Naive thymus-derived CD8-positive, alpha-beta T cell (primary cell): Measurements from ENCODE around the gene MGAT2. TPM values are rescaled to one million over a fixed set of nuclear protein-coding genes. Genes with fewer than 3 reads are reported as not detected.
"Not testable (repeated sequence)": the region's sequence is repeated elsewhere in the genome, so short reads cannot be mapped to it uniquely, and the experiment has no call there.

Source experiments
- ATAC-seq, 2 donors: fragments of 150-1000 bp; cut with Tn5 transposase in 1 of 2; sonication (Bioruptor Pico), chemical (Tn5 transposase) in 1 of 2; 1 replicate in 1 of 2; 2 replicates in 1 of 2; pipeline ENCODE4 v1.10.0; 2021; ENCODE audit warnings: mild to moderate bottlenecking in 2 of 2, moderate library complexity in 2 of 2
- POLR2A ChIA-PET: fragments of 350-600 bp; sonication (Branson Sonifier 250); formaldehyde crosslinking; loops from one replicate; lab custom pipeline; 2021; ENCODE audit warnings: antibody characterized with exemption; lab: Charles Lee
- DNase-seq, 10 donors: peaks; one replicate each; pipeline versions ENCODE4 v3.0.0 to v3.0.0-alpha.2; 2020 to 2022
- H3K27ac Mint-ChIP-seq, 10 donors: one replicate each; pipeline ENCODE4 v1.8.0; 2020 to 2022; ENCODE audit warnings: mild to moderate bottlenecking in 10 of 10, mixed read lengths in 10 of 10, moderate library complexity in 4 of 10, inconsistent platforms in 1 of 10
- H3K27me3 Mint-ChIP-seq, 5 donors: one replicate each; pipeline ENCODE4 v1.8.0; 2021 to 2022; ENCODE audit warnings: mixed read lengths in 5 of 5
- H3K36me3 Mint-ChIP-seq, 3 donors: one replicate each; pipeline ENCODE4 v1.8.0; 2020 to 2022; ENCODE audit warnings: mixed read lengths in 3 of 3, mild to moderate bottlenecking in 2 of 3, inconsistent platforms in 1 of 3
- H3K4me1 Mint-ChIP-seq, 4 donors: one replicate each; pipeline ENCODE4 v1.8.0; 2021 to 2022; ENCODE audit warnings: mixed read lengths in 4 of 4
- H3K4me3 Mint-ChIP-seq, 10 donors: one replicate each; pipeline ENCODE4 v1.8.0; 2020 to 2022; ENCODE audit warnings: mild to moderate bottlenecking in 10 of 10, mixed read lengths in 10 of 10, moderate library complexity in 6 of 10, inconsistent platforms in 1 of 10
- H3K9me3 Mint-ChIP-seq, 9 donors: one replicate each; pipeline ENCODE4 v1.8.0; 2020 to 2022; ENCODE audit warnings: mixed read lengths in 9 of 9, mild to moderate bottlenecking in 3 of 9, inconsistent platforms in 1 of 9, moderate library complexity in 1 of 9
- polyA plus RNA-seq, 3 donors: library from polyadenylated mRNA; unstranded; fragments of 300-500 nt; fragmentation: Illumina TruSeq; gene quantifications; one replicate each; pipeline ENCODE4 v1.2.3, GENCODE V29; 2021
- total RNA-seq, 8 experiments: library from RNA in 2 of 8; stranded (reverse) in 2 of 8; gene quantifications; one replicate each; pipeline ENCODE4 v1.2.3 and lab custom pipeline; 2021 to 2026

Gene MGAT2
- total and polyA plus RNA-seq, 5 experiments from 2014 or later = 15.8 to 26.9 (median 24.9) TPM

DNA sequence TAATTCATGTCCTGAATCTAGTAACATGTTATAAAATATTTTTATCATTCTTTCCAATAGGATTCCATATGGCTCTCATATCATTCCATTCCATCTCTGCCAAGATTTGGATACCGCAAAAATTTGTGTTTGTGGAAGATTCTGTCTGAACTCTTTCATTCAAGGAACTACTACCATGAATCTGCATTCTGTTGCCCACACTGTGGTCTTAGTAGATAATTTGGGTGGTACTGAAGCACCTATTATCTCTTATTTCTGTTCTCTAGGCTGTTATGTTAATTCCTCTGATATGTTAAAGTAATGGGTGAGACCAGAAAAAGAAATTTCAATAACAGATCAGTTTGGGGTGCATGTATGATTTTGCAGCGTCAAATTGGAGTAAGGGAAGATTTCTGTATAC, 6.4 kb upstream of the MGAT2 start:
- POLR2A ChIA-PET = interaction anchor here (1.5 kb wide), 1 partner anchor 27 kb away, joined by 5 read pairs; no protein-coding TSS in a partner anchor
- H3K27ac Mint-ChIP-seq = peak overlapping the region in 2 of 10 donors; percentile 5 to 82
- ATAC-seq (no peak), DNase-seq (no peak)
- H3K36me3 Mint-ChIP-seq = peaks cover 0 to 34% (median 6%) of the 10 kb centered on the region in 3 donors
- H3K27me3 Mint-ChIP-seq = no peaks in the 10 kb centered on the region
- no peaks in the 10 kb centered on the region for H3K9me3 Mint-ChIP-seq
- peaks cover 8 to 19% (median 18%) of the 10 kb centered on the region in 4 donors for H3K4me1 Mint-ChIP-seq
- no peak overlapping the region for H3K4me3 Mint-ChIP-seq

DNA sequence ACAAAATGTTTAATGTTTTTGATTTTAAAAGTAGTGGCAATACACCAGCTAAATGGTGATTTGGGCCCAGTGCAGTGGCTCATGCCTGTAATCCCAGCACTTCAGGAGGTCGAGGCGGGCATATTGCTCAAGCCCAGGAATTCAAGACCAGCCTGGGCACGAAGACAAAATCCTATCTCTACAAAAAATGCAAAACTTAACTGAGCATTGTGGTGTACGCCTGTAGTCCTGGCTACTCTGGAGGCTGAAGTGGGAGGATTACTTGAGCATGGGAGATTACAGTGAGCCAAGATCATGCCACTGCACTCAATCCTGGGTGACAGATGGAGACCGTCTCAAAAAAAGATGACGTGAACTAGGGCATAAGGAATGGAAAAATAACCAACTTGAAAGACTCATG, 4.8 kb upstream of the MGAT2 start:
- H3K4me1 Mint-ChIP-seq = peaks cover 10 to 28% (median 23%) of the 10 kb centered on the region in 4 donors
- H3K4me3 Mint-ChIP-seq = no peak overlapping the region
- peak overlapping the region in 3 of 10 donors; percentile 38 to 84 (median 41) for H3K27ac Mint-ChIP-seq
- peaks cover 0 to 38% (median 6%) of the 10 kb centered on the region in 3 donors for H3K36me3 Mint-ChIP-seq
- no peaks in the 10 kb centered on the region for H3K27me3 Mint-ChIP-seq
- DNase-seq (no peak), ATAC-seq (no peak)
- POLR2A ChIA-PET = interaction anchor here (1.5 kb wide), 1 partner anchor 29 kb away, joined by 5 read pairs; no protein-coding TSS in a partner anchor
- H3K9me3 Mint-ChIP-seq = no peaks in the 10 kb centered on the region

DNA sequence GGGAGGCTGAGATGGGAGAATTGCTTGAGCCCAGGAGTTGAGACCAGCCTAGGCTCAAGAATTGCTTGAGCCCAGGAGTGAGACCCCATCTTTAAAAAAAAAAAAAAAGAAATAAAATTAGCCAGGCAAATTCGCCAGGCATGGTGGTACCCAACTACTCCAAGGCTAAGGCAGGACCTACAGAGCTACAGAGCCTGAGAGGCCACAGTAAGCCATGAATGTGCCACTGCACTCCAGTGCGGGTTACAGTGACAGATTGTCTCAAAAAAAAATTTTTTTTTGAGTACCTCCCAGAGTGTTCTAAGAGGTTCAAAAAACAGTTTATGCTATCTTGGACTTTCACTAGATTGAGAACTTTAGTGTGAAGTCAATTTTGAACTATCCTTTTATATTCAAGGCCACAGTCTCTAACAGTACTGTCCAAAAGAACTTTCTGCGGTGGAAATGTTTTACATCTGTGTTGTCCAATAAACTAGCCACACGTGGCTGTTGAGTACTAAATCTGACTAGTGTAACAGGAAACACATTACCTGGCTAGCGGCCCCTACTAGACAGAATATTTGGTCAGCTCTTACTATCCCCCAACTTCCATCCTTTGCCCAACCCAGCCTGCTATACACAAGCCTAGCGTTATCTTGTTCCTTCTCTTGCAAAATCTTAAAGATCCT, 2.6 kb upstream of the MGAT2 start:
- peaks cover 18 to 44% (median 39%) of the 10 kb centered on the region in 4 donors for H3K4me1 Mint-ChIP-seq
- H3K36me3 Mint-ChIP-seq = peaks cover 0 to 42% (median 6%) of the 10 kb centered on the region in 3 donors
- ATAC-seq (no peak), DNase-seq (no peak)
- peak overlapping the region; percentile 18 to 99 (median 74) for H3K27ac Mint-ChIP-seq
- H3K27me3 Mint-ChIP-seq = no peaks in the 10 kb centered on the region
- peak overlapping the region in 8 of 10 donors; percentile 6 to 99 (median 94) for H3K4me3 Mint-ChIP-seq
- POLR2A ChIA-PET = interaction anchor here (0.5 to 1.5 kb wide), 4 partner anchors 14 to 703 kb away, joined by 3 to 4 read pairs (median 3); partner anchors contain the start of genes DNAAF2 and LRR1
- no peaks in the 10 kb centered on the region for H3K9me3 Mint-ChIP-seq

DNA sequence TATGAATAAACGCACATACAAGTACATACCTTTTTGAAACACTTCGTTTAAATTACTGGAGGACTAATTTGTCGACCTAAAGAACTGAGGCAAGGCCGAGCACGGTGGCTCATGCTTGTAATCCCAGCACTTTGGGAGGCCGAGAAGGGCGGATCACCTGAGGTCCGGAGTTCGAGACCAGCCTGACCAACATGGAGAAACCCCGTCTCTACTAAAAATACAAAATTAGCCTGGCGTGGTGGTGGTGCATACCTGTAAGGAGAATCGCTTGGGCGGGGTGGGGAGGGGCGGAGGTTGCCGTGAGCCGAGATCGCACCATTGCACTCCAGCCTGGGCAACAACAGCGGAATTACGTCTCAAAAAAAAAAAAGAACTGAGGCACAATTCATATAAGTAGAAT, 1.3 kb upstream of the MGAT2 start:
- Mint-ChIP-seq H3K4me1 (peaks cover 18 to 57% (median 48%) of the 10 kb centered on the region in 4 donors), H3K36me3 (peaks cover 0 to 40% (median 6%) of the 10 kb centered on the region in 3 donors), H3K27ac (peak overlapping the region; percentile 75 to 99 (median 99)), H3K4me3 (peak overlapping the region; percentile 93 to 99 (median 98))
- H3K9me3 Mint-ChIP-seq, H3K27me3 Mint-ChIP-seq, ATAC-seq, DNase-seq: not testable (repeated sequence)
- POLR2A ChIA-PET = interaction anchor here (1.3 to 5.3 kb wide), 10 partner anchors 14 to 1211 kb away, joined by 4 to 203 read pairs (median 16); partner anchors contain the start of genes DNAAF2, KLHDC2, LRR1 and NEMF

DNA sequence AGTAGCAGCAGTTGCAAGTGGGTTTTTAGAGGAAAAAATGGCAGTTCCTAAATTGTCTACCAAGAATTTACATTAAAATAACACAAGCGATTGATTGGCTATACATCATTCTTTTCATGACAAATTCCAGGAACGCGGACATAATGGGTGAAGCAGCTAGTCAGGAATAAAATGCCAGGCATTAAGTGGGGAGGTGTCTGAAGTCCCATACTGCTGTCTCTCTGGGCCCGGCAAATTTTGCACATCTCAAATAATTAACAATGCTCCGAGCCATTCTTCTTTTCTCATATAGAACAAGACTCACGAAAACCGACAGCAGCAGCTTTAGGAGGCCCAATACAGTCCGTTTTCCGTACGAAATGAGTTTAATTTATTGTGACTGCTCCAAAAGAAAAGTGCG, 869 bp upstream of the MGAT2 start:
- ATAC-seq (no peak), DNase-seq (no peak)
- POLR2A ChIA-PET = interaction anchor here (0.6 to 5.3 kb wide), 24 partner anchors 9 to 1211 kb away, joined by 3 to 203 read pairs (median 8); partner anchors contain the start of genes DNAAF2, KLHDC1, KLHDC2 and LRR1
- no peaks in the 10 kb centered on the region for H3K9me3 Mint-ChIP-seq
- peak overlapping the region; percentile 93 to 99 (median 98) for H3K4me3 Mint-ChIP-seq
- H3K36me3 Mint-ChIP-seq = peaks cover 0 to 40% (median 6%) of the 10 kb centered on the region in 3 donors
- H3K4me1 Mint-ChIP-seq = peaks cover 18 to 60% (median 50%) of the 10 kb centered on the region in 4 donors
- H3K27ac Mint-ChIP-seq = peak overlapping the region; percentile 97 to 99 (median 99)
- H3K27me3 Mint-ChIP-seq = no peaks in the 10 kb centered on the region

DNA sequence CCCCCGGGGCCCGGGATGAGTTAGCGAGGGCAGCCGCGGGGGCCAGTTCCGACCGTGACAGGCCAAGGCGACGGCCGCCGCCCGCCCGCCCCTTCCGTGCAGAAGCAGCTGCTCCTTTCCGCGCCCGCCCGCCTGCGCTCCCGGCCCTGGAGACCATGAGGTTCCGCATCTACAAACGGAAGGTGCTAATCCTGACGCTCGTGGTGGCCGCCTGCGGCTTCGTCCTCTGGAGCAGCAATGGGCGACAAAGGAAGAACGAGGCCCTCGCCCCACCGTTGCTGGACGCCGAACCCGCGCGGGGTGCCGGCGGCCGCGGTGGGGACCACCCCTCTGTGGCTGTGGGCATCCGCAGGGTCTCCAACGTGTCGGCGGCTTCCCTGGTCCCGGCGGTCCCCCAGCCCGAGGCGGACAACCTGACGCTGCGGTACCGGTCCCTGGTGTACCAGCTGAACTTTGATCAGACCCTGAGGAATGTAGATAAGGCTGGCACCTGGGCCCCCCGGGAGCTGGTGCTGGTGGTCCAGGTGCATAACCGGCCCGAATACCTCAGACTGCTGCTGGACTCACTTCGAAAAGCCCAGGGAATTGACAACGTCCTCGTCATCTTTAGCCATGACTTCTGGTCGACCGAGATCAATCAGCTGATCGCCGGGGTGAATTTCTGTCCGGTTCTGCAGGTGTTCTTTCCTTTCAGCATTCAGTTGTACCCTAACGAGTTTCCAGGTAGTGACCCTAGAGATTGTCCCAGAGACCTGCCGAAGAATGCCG, 699 bp downstream of the MGAT2 start:
- Mint-ChIP-seq H3K36me3 (peaks cover 0 to 42% (median 6%) of the 10 kb centered on the region in 3 donors), H3K4me1 (peaks cover 21 to 68% (median 54%) of the 10 kb centered on the region in 4 donors), H3K27me3 (no peaks in the 10 kb centered on the region), H3K4me3 (peak overlapping the region; percentile 93 to 99 (median 98)), H3K27ac (peak overlapping the region; percentile 87 to 99 (median 99)), H3K9me3 (no peaks in the 10 kb centered on the region)
- peak in 1 of 2 donors; percentile 9 for ATAC-seq
- peak in 5 of 10 donors; percentile 14 to 67 (median 51) for DNase-seq
- POLR2A ChIA-PET = interaction anchor here (0.7 to 5.3 kb wide), 25 partner anchors 7 to 1209 kb away, joined by 3 to 203 read pairs (median 8); partner anchors contain the start of genes ARF6, DNAAF2, KLHDC1 and KLHDC2

DNA sequence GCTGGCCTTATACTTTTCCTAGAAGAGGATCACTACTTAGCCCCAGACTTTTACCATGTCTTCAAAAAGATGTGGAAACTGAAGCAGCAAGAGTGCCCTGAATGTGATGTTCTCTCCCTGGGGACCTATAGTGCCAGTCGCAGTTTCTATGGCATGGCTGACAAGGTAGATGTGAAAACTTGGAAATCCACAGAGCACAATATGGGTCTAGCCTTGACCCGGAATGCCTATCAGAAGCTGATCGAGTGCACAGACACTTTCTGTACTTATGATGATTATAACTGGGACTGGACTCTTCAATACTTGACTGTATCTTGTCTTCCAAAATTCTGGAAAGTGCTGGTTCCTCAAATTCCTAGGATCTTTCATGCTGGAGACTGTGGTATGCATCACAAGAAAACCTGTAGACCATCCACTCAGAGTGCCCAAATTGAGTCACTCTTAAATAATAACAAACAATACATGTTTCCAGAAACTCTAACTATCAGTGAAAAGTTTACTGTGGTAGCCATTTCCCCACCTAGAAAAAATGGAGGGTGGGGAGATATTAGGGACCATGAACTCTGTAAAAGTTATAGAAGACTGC, 1.5 kb downstream of the MGAT2 start:
- ATAC-seq (no peak), DNase-seq (no peak)
- H3K4me3 Mint-ChIP-seq = peak overlapping the region; percentile 93 to 99 (median 98)
- H3K27me3 Mint-ChIP-seq = no peaks in the 10 kb centered on the region
- H3K4me1 Mint-ChIP-seq = peaks cover 21 to 70% (median 57%) of the 10 kb centered on the region in 4 donors
- peak overlapping the region; percentile 87 to 99 (median 94) for H3K27ac Mint-ChIP-seq
- peaks cover 0 to 38% (median 6%) of the 10 kb centered on the region in 3 donors for H3K36me3 Mint-ChIP-seq
- H3K9me3 Mint-ChIP-seq = no peaks in the 10 kb centered on the region
- POLR2A ChIA-PET = interaction anchor here (0.9 to 5.3 kb wide), 6 partner anchors 11 to 240 kb away, joined by 3 to 203 read pairs (median 44); partner anchors contain the start of genes DNAAF2, LRR1 and RPS29

DNA sequence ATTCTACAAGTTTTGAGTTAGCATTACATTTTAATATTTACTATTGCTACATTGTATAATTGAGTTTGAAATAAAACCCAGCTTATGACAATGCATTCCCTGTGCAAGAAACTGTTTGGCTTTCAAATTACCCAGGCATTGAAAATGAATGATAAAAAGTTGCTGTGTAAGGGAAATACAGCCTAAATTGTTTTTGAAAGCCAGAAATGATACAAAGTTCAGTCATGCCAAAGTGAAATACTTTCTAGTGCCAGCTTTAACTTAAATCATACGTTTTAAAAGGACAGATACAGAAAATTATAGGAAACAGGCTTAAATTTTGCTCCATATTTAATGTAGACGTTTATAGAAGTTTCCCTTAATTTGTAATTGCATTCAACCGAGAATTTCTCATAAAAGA, 2.8 kb downstream of the MGAT2 start:
- DNase-seq (no peak), ATAC-seq (no peak)
- H3K9me3 Mint-ChIP-seq = no peaks in the 10 kb centered on the region
- peak overlapping the region in 9 of 10 donors; percentile 32 to 99 (median 79) for H3K27ac Mint-ChIP-seq
- H3K4me3 Mint-ChIP-seq = peak overlapping the region; percentile 19 to 99 (median 61)
- H3K27me3 Mint-ChIP-seq = no peaks in the 10 kb centered on the region
- peaks cover 0 to 28% (median 4%) of the 10 kb centered on the region in 3 donors for H3K36me3 Mint-ChIP-seq
- POLR2A ChIA-PET = interaction anchor here (0.7 to 5.3 kb wide), 5 partner anchors 10 to 691 kb away, joined by 3 to 203 read pairs (median 6); partner anchors contain the start of genes DNAAF2, KLHDC2 and RPS29
- peaks cover 18 to 68% (median 50%) of the 10 kb centered on the region in 4 donors for H3K4me1 Mint-ChIP-seq

DNA sequence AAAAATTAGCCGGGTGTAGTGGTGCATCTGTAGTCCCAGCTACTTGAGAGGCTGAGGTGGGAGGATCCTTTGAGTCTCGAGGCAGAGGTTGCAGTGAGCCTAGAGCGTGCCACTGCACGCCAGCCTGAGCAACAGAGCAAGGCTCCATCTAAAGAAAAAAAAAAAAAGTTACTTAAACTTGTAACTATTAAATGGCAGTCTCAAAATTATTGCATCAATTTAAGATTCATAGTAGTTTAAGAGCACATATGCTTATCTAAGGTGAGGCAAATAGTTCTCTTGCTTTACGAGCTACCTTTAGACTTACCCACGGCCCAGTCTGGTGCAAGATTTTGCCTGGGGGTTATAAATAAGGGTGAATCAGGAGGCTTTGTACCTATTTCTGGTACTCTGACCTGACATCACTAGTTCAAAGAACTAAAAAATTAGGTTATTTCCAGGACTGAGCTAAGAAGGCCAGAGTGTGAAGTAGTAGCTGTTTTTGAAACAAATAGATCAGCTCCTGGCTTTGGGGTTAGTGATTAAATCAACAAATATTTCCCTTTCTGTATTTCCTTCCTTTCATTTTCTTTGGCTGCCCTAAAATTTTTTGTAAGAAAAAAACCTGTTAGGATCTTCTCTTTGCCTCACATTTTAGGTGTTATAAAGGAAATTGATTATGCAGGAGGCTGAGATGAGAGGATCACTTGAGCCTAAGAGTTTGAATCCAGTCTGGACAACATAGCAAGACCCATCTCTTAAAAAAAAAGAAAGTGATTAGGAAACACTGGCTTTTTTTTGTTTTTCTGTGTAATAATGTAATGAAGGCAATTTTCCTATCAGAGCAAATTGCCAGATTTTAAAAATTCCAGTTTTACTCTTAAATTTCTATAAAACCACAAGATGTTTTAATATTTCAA, 3.6 kb downstream of the MGAT2 start:
- peaks cover 0 to 20% (median 0%) of the 10 kb centered on the region in 3 donors for H3K36me3 Mint-ChIP-seq
- POLR2A ChIA-PET = interaction anchor here (0.6 to 5.3 kb wide), 7 partner anchors 9 to 269 kb away, joined by 3 to 203 read pairs (median 6); partner anchors contain the start of genes DNAAF2, KLHDC2 and RPS29
- no peaks in the 10 kb centered on the region for H3K9me3 Mint-ChIP-seq
- ATAC-seq (no peak), DNase-seq (peak in 1 of 10 donors; percentile 17)
- peak overlapping the region; percentile 43 to 99 (median 77) for H3K27ac Mint-ChIP-seq
- H3K27me3 Mint-ChIP-seq = no peaks in the 10 kb centered on the region
- peaks cover 15 to 65% (median 47%) of the 10 kb centered on the region in 4 donors for H3K4me1 Mint-ChIP-seq
- peak overlapping the region; percentile 22 to 99 (median 61) for H3K4me3 Mint-ChIP-seq

DNA sequence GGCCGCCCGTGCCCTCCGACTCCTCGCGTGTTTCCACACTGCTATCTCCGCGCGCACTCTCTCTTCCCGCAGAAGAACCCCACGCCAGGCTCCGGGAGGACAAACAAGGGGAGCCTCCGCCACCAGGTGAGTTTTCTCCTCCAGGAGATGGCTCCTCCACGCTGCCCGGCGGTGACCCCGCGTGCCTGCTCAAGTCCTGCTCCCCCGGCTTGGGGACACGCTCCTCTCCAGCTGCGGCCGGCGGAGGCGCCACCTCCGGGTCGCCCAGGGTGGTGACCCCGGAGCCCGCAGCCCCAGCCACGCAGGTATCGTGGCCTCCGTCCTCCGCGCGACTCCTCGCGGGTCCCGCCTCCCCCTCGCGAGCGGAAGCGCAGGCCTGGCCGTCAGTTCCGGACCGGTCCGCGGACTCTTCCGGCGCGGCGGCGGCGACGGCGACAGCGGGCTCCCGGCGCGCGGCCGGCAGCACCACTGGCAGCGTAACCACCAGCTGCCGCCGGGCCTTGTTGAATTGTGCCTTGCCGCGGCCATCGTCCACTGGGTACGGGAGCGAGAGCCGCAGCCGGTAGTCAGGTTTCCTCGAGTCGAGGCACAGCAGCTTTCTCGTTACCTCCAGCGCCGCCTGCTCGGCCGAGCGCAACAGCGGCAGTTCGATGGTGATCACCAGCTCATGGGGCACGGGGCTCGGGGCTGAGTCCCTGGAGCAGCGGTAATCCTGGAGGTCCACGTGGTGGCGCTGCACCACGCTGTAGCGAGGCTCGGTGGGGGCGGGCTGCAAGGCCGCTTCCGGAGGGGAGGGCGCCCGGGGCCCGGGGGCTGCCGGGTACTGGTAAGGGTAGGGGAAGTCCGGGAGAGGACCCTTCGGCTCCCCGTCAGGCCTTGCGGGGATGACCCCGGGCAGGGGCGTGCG, 13.3 kb downstream of the MGAT2 start:
- POLR2A ChIA-PET = interaction anchor here (0.9 to 6.3 kb wide), 20 partner anchors 9 to 898 kb away, joined by 3 to 203 read pairs (median 4); partner anchors contain the start of genes KLHDC1, KLHDC2, LRR1 and MGAT2
- peak overlapping the region; percentile 92 to 99 (median 96) for H3K4me3 Mint-ChIP-seq
- no peaks in the 10 kb centered on the region for H3K27me3 Mint-ChIP-seq
- H3K36me3 Mint-ChIP-seq = peaks cover 0 to 24% (median 2%) of the 10 kb centered on the region in 3 donors
- no peaks in the 10 kb centered on the region for H3K9me3 Mint-ChIP-seq
- DNase-seq (peak; percentile 90 to 97 (median 94)), ATAC-seq (peak; percentile 78 to 82)
- peaks cover 15 to 65% (median 56%) of the 10 kb centered on the region in 4 donors for H3K4me1 Mint-ChIP-seq
- H3K27ac Mint-ChIP-seq = peak overlapping the region; percentile 90 to 98 (median 93)
